HG03457 (cell line): ENCODE data around the gene OR12D3.
"Not testable (repeated sequence)": the region's sequence is repeated elsewhere in the genome, so short reads cannot be mapped to it uniquely, and the experiment has no call there.

Source experiments
- ATAC-seq: cut with Tn5 transposase; IDR thresholded peaks from one replicate; pipeline ENCODE4 v1.9.1; 2021; ENCODE audit warnings: moderate number of reproducible peaks; ENCODE audit not compliant: unreplicated experiment

OR12D3 gene

GRCh38 chr6:29375191-29375590 lies at the start of gene OR12D3:
OR12D3 (minus strand) TSS chr6:29375291; CDS start chr6:29375287, 4 bp downstream.
- ATAC-seq: no peak

GRCh38 chr6:29424575-29424974 lies 49.5 kb upstream of the OR12D3 start:
- ATAC-seq: no peak

DNA sequence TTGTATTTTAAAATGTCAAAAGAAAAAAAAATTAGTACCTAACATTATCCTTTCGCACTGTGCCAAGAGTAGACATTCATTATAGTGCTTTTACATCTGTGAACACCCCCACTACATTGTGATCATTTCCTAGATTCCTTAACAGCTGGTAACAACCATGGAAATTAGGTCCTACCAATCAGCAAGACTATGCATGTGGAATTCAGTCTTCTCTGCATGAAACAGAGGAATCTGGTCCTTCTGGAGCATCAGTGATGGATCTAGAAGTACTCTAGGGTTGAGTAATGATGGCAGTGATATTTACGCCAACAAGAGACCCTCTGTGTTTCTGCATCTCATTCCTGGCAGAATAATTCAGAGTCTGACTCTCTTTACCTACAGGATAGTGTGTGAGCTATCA lies 49.1 kb upstream of the OR12D3 start:
- no peak for ATAC-seq

DNA sequence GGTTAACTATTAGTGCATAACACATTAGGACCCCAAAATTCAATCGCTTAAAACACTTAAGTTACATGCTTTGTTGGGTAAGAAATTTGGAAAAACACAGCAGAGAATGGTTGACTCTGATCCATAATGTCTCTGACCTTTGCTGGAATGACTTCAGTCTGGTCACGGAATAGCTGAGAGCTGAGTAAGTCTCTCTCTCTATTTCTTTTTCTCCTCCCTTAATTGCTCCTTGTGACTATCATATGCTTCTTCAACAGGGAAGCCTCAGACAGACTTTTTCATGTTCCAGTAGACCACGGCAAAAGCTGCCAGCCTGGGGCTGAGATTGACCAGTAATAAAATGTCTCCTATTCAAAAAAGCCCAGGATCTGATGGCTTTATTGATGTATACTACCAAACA lies 44.4 kb upstream of the OR12D3 start:
- ATAC-seq: no peak

GRCh38 chr6:29414588-29414987 lies 39.5 kb upstream of the OR12D3 start, which contains the start of gene OR12D1:
OR12D1 (plus strand) TSS chr6:29414928.
- ATAC-seq: no peak

GRCh38 chr6:29403801-29404200 lies 28.7 kb upstream of the OR12D3 start:
- ATAC-seq: no peak

- ATAC-seq: no peak
Measured at GRCh38 chr6:29399525-29399924, 24.4 kb upstream of the OR12D3 start.

- no peak for ATAC-seq
Measured at GRCh38 chr6:29395331-29395730, 20.2 kb upstream of the OR12D3 start, which contains the start of gene OR12D2. OR12D2 (plus strand) TSS chr6:29395631; CDS start chr6:29396700, 1,069 bp downstream.

- no peak for ATAC-seq
Measured at GRCh38 chr6:29388533-29388932, 13.4 kb upstream of the OR12D3 start.

DNA sequence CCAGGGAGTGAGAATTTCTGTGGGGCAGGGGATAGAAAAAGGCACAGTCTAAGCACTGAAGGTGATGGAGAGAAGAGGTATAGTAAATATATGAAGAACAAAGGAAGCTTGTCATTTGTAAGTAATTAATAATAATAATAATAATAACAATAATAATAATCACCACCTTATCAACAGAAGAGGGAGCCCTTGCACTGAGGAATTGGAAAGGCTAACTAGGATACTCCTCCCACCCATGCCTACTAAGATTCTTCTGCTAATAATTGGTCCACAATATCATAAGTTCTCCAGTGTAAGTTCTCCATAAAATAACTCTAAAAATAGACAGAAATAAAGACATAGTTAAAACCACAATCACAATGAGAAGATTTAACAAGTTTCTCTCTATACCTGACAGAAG lies 912 bp upstream of the OR12D3 start:
- ATAC-seq: no peak

GRCh38 chr6:29368765-29369164 lies 6.3 kb downstream of the OR12D3 start, which contains the start of gene OR5V1:
OR5V1 (minus strand) TSS chr6:29368865; CDS start chr6:29356195, 12,670 bp downstream.
- ATAC-seq: no peak

GRCh38 chr6:29355603-29356002 lies 19.5 kb downstream of the OR12D3 start:
- no peak for ATAC-seq

DNA sequence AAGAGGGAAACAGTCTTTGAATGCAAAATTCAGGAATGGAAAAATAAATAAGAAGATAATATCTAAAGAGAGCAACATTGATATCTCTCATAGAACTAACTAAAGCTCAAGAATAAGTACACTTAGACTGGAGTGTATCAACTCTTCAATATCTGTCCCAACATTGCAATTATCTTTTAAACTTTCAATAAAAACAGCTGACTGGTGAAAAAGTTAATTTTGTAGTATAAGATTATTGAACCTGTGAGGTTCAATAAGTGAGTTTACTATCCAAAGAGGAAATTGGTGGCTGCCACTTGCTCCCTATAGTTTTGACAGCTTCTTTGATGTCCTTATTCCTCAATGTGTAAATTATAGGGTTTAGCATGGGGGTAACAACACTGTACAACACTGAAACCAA lies 20.1 kb downstream of the OR12D3 start:
- no peak for ATAC-seq

DNA sequence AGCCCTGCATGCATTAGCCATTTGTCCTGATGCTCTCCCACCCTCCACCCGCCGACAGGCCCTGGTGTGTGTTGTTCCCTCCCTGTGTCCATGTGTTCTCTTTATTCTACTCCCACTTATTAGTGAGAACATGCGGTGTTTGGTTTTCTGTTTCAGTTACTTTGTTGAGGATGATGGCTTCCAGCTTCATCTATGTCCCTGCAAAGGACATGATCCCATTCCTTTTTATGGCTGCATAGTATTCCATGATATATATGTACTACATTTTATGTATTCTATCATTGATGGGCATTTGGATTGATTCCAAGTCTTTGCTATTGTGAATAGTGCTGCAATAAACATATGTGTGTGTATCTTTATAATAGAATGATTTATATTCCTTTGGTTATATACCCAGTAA lies 25.7 kb downstream of the OR12D3 start:
- ATAC-seq: not testable (repeated sequence)

- no peak for ATAC-seq
Measured at GRCh38 chr6:29345380-29345779, 29.7 kb downstream of the OR12D3 start.

GRCh38 chr6:29336269-29336668 lies 38.8 kb downstream of the OR12D3 start:
- no peak for ATAC-seq

GRCh38 chr6:29332676-29333075 lies 42.4 kb downstream of the OR12D3 start:
- ATAC-seq: no peak

- no peak for ATAC-seq
Measured at GRCh38 chr6:29325777-29326176, 49.3 kb downstream of the OR12D3 start.
